ENCODE data around the gene SLC39A3.
"Not testable (repeated sequence)": the region's sequence is repeated elsewhere in the genome, so short reads cannot be mapped to it uniquely, and the experiment has no call there.

SLC39A3 gene

DNA sequence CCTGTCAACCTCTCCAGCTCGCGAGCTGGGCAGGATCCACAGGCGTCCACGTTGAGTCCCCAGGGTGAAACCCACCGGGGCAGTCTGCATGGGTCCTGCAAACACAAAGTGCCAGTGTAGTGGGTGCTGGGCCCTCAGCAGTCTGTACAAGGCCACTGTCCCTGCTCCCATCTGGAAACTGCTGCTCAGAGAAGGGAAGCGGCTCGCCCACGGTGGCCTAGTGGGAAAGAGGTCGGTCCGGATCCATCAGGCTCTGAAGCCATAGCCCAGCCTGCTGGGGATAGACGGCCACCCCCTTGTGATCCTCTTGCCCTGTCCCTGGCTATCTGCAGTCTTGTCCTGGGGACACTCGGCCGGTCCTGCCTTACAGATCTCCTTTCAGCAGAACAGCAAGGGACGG lies 16.1 kb downstream of the SLC39A3 start:
- DNase-seq (ENCODE audit: low read depth in 2 of 3, low spot score in 2 of 3) = no peak

GRCh38 chr19:2723345-2723715 lies 16.5 kb downstream of the SLC39A3 start:
- DNase-seq (ENCODE audit: low read depth in 2 of 3, low spot score in 2 of 3) = no peak

- DNase-seq (ENCODE audit: low read depth in 2 of 3, low spot score in 2 of 3) = no peak
Observed at GRCh38 chr19:2722541-2723344, 17.1 kb downstream of the SLC39A3 start.

DNA sequence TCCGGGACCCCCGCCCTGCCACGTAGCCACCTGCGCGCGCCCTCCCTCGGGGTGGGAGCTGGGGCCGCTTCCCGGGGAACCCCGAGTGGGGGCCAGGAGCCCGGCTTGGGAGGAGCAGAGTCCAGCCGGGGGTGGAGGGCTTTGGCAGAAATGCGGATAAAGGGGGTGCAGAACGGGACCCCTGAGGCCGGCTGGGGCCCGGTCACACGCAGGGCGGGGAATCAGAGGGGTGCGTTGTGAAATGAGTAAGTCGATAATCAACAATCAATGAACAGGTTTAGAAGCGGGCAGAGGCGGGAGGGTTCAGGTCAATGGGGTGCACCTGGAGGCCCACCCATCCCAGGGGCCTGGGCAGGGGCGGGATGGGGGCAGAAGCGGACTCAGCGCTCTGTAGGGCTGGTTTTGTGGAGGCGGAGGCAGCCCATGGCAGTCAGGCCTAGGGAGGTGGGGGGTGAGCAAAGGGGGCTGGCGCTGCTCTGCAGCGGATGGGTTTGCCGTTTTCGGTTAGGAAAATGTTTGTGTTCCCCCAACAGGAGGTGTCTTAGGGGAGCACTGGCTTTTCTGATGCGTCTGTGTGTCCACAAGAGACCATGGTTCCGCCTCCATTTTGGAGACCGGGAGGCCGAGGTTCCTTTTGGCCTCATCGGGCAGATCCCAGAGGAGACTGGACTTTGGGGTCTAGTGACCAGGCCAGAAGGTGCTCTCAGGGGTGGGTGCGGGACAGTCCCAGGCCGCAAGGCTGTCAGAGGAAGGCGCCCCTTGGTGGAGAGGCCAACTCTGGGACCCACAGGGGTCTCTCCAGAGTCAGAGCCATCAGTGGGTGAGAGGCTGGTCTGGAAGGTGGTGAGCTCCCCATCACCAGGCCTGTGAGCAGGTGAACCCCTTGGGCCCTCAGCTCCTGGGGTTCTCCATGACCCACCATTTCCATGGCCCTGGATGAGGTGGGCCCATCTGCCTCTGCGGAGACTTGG lies 18.0 kb downstream of the SLC39A3 start:
- DNase-seq (ENCODE audit: low read depth in 2 of 3, low spot score in 2 of 3) = no peak

DNA sequence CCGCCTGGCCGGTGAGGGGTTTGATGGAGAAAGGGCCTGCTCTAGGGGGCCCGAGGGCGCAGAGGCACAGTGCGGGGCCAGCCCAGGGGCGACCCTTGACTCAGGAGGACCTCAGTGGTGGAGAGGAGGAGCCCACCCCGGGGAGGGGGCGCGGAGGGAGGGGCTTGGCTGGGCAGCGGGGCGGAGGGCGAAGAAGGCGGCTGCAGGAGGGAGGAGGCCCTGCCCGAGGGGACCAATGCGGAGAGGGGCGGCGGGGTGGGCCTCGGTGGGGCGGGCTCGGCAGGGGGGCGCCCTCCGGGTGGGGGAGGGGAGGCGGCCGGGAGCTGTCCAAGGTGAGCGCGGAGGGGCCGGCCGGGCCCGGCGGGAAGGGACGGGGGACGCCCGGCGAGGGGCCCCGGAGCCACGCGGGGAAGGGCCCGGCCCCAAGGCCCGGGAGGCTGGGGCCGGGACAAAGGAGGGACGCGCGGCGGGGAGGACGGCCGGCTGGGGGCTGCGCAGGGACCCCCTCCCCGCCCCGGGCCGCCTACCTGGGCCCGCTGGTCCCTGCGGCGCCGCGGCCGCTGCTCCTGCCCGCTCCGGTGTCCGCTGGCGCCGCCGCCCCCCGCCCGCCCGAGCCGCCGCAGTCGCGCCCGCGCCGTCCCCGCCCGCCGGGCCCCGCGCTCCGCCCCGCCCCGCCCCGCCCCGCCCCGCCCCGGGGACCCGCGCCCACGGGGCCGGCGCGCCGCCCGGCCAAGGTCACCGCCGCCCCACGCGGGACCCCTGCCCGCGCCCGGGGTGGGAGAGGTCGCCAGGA lies 18.8 kb downstream of the SLC39A3 start, which contains the start of gene DIRAS1:
DIRAS1 (minus strand) TSS at position 596 of the 793 bp plus-strand sequence. CDS start 3,566 bp downstream, outside the sequence.
- no peak for DNase-seq (ENCODE audit: low read depth in 2 of 3, low spot score in 2 of 3)

- DNase-seq (ENCODE audit: low read depth in 2 of 3, low spot score in 2 of 3) = no peak
Observed at GRCh38 chr19:2719920-2720776, 19.7 kb downstream of the SLC39A3 start.

- no peak for DNase-seq (ENCODE audit: low read depth in 2 of 3, low spot score in 2 of 3)
Observed at GRCh38 chr19:2719232-2719735, 20.5 kb downstream of the SLC39A3 start.

DNA sequence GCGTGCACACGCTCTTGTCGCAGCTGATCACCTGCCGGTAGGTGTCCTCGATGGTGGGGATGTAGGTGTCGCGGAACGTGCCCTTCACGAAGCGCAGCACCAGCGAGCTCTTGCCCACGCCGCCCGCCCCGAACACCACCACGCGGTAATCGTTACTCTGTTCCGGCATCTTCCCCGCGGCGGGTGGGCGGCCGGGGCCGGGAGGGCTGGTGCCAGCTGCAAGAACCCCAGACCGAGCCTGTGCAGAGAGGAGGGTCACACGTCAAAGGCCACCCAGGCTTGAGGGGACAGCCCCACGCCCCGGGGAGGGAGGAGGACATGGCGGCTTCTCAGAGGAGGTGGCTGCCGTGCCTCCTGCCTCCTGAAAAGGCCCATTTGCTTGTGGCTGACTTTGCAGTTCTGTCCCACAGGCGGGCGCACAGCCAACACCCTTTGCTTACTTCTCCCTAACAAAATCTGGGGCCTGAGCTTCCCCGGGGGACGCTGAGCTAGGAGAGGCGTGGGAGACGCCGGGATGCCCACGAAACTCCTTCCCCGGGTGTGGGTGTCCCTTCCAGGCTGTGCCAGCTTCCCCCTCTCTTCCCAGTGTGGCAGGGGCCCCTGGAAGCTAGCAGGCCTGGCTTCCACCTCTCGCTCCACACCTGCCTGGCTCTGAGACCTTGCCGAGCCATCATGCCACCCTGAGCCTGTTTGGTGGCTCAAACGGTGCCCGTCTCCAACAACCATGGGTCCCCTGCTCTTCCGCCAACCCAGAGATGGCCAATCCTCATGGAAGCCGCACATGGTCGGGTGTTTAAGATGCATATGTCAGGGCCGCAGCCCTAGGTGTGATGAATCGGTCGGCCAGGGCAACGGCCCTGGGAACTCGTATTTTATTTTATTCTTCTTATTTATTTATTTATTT lies 21.9 kb downstream of the SLC39A3 start:
- DNase-seq (ENCODE audit: low read depth in 2 of 3, low spot score in 2 of 3) = no peak

- DNase-seq (ENCODE audit: low read depth in 2 of 3, low spot score in 2 of 3) = no peak
Observed at GRCh38 chr19:2716722-2717637, 22.8 kb downstream of the SLC39A3 start.

- no peak for DNase-seq (ENCODE audit: low read depth in 2 of 3, low spot score in 2 of 3)
Observed at GRCh38 chr19:2716275-2716650, 23.6 kb downstream of the SLC39A3 start.

GRCh38 chr19:2715470-2716274 lies 24.1 kb downstream of the SLC39A3 start:
- DNase-seq (ENCODE audit: low read depth in 2 of 3, low spot score in 2 of 3) = no peak

DNA sequence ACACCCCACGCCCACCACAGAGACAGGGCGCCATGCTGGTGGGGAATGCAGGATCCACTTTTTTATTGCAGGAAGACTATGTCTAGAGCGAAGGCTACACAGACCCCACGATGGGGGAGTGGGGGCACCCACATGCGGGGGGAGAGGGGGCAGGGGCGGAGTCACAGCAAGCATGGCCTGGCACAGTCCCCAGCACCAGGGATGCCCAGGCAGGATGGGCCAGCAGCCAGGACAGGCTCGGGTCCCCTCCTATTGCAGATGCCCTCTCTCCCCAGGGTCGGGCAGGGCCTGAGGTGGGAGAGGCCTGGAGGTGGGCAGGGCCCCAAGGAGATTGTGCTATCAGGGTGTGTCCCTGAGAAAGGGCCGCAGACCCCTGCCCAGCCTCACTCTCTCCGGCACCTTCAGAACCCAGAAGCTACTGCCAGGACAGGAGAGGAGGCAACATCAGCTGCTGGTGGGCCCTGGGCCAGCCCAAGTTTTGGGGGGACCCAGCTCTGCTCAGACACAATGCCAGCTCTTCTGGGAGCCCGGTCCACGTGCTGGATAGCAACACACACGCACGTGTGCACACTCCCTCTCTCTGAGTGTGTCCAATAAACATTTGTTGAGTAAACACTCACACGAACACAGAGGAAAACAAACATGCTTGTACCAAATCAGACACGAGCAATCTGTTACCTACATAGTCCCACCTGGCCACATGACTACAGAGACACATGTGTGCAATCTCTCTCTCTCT lies 25.1 kb downstream of the SLC39A3 start:
- no peak for DNase-seq (ENCODE audit: low read depth in 2 of 3, low spot score in 2 of 3)

DNA sequence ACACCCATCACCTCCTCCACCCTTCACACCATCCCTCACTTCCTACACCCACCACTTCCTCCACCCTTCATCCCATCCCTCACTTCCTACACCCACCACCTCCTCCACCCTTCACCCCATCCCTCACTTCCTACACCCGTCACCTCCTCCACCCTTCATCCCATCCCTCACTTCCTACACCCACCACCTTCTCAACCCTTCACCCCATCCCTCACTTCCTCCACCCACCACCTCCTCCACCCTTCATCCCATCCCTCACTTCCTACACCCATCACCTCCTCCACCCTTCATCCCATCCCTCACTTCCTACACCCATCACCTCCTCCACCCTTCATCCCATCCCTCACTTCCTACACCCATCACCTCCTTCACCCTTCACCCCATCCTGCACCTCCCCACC lies 25.7 kb downstream of the SLC39A3 start:
- DNase-seq (ENCODE audit: low read depth in 2 of 3, low spot score in 2 of 3) = not testable (repeated sequence)

DNA sequence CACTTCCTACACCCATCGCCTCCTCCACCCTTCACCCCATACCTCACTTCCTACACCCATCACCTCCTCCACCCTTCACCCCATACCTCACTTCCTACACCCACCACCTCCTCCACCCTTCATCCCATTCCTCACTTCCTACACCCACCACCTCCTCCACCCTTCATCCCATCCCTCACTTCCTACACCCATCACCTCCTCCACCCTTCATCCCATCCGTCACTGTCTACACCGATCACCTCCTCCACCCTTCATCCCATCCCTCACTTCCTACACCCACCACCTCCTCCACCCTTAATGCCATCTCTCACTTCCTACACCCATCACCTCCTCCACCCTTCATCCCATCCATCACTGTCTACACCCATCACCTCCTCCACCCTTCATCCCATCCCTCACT lies 26.6 kb downstream of the SLC39A3 start:
- DNase-seq (ENCODE audit: low read depth in 2 of 3, low spot score in 2 of 3) = not testable (repeated sequence)

DNA sequence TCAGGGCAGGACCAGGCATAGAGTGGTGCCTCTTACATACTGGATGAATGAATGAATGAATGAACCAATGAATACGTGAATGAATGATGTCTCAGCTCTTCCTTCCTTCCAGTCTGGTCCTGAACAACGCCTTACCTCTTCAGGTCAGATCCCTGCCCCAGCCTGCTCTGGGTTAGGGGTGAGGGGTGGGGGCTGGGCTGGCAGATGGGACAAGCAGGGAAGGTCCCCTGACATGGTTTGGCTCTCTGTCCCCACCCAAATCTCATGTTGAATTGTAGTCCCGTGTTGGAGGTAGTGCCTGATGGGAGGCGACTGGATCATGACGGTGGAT lies 28.0 kb downstream of the SLC39A3 start:
- no peak for DNase-seq (ENCODE audit: low read depth in 2 of 3, low spot score in 2 of 3)

DNA sequence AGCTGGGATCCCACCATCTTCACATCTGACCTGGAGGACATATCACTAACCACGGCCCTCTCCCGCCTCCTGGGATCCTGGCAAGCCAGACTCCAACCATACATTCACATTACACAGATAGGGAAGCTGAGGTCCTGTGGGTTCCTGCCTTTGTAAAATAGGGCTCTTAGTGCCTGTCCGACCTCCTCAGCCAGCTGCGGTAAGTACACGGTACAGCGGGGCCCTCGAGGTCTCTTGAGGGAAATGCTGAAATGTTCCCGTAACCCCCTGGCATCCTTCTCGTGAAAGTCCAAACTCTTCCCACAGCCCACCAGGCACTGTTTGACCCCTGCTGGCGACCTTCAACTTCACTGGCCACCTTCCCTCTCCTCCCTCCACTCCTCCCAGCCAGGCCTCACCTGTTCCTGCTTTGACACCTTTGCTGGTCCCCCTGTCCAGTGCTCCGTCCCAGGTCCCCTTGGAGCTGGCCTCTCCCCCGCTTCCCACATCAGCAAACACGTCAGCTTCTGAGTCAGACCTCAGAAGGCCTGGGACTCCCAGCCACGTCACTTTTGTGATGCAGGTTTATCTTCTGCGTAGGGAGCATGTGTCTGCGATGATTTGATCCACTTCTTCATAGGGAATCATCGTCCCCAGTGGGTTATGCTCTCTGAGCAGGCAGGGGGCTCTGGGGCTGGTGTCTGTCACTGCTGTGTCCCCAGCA lies 28.5 kb downstream of the SLC39A3 start:
- no peak for DNase-seq (ENCODE audit: low read depth in 2 of 3, low spot score in 2 of 3)
